ENCODE results near the gene ZPR1. TPM values are rescaled to one million over a fixed set of nuclear protein-coding genes. Genes with fewer than 3 reads are reported as not detected.

The ZPR1 gene
- total RNA-seq, 1 experiment from 2014 or later: 60.7 TPM

Other genes starting within 250 kb of the ZPR1 start
- gene BUD13, start 15.0 kb downstream of the ZPR1 start, total RNA-seq (2014; rRNA removed; shearing (Covaris generic)): 21.7 and 22.1 TPM in 2 replicates
- gene APOA5, start 3.9 kb upstream of the ZPR1 start, total RNA-seq (2014; rRNA removed; shearing (Covaris generic)): not detected in 2 replicates
- not detected in 2 replicates for gene APOA4, start 35.3 kb upstream of the ZPR1 start, total RNA-seq (2014; rRNA removed; shearing (Covaris generic))
- gene APOC3, start 41.9 kb upstream of the ZPR1 start, total RNA-seq (2014; rRNA removed; shearing (Covaris generic)): not detected in 2 replicates
- gene APOA1, start 49.6 kb upstream of the ZPR1 start, total RNA-seq (2014; rRNA removed; shearing (Covaris generic)): not detected in 2 replicates